Neuronal stem cell (in vitro differentiated cells): ENCODE measurements around the gene OTOR.

ENCODE experiments used
- DNase-seq: peaks from one replicate; pipeline ENCODE4 v3.0.0-alpha.2; 2013; ENCODE audit warnings: low spot score
- H2AFZ ChIP-seq: one replicate; pipeline ENCODE4 v1.6.1; 2013; ENCODE audit warnings: mild to moderate bottlenecking, low read length, inconsistent platforms
- H2AK5ac ChIP-seq: 2 replicates; pipeline ENCODE4 v1.6.1; 2013; ENCODE audit warnings: low read depth, mild to moderate bottlenecking, inconsistent platforms, low read length, moderate library complexity, mixed read lengths
- H2BK120ac ChIP-seq: 2 replicates; pipeline ENCODE4 v1.6.1; 2013; ENCODE audit warnings: low read depth, mild to moderate bottlenecking, inconsistent platforms, low read length, moderate library complexity, mixed read lengths
- H2BK12ac ChIP-seq: one replicate; pipeline ENCODE4 v1.6.1; 2013; ENCODE audit warnings: low read length, inconsistent platforms
- H2BK15ac ChIP-seq: 2 replicates; pipeline ENCODE4 v1.6.1; 2013; ENCODE audit warnings: mild to moderate bottlenecking, low read length, inconsistent platforms, mixed read lengths
- H2BK5ac ChIP-seq: one replicate; pipeline ENCODE4 v1.6.1; 2013; ENCODE audit warnings: inconsistent platforms, mild to moderate bottlenecking, low read length, moderate library complexity
- H3K14ac ChIP-seq: one replicate; pipeline ENCODE4 v1.6.1; 2013; ENCODE audit warnings: low read length, inconsistent platforms
- H3K18ac ChIP-seq: 2 replicates; pipeline ENCODE4 v1.6.1; 2013; ENCODE audit warnings: low read length, inconsistent platforms
- H3K23ac ChIP-seq: 2 replicates; pipeline ENCODE4 v1.6.1; 2013; ENCODE audit warnings: low read depth, mild to moderate bottlenecking, mixed read lengths, low read length, inconsistent platforms; ENCODE audit not compliant: poor library complexity
- H3K27ac ChIP-seq: replicated peaks from 3 replicates; pipeline ENCODE4 v1.5.1; 2013; ENCODE audit warnings: low read length, inconsistent platforms
- H3K27me3 ChIP-seq, 3 experiments: 2 replicates each; pipeline ENCODE4 v1.6.1; 2013; ENCODE audit warnings: low read length in 3 of 3, mild to moderate bottlenecking in 2 of 3, inconsistent platforms in 1 of 3, low read depth in 1 of 3, mixed read lengths in 1 of 3, moderate library complexity in 1 of 3; ENCODE audit not compliant: control insufficient read depth in 3 of 3, insufficient read depth in 3 of 3
- H3K36me3 ChIP-seq, 2 donors: replicated peaks in 1 of 2; 2 replicates each; pipeline ENCODE4 v1.6.1; 2013; ENCODE audit warnings: low read length in 2 of 2; ENCODE audit not compliant: control insufficient read depth in 2 of 2, insufficient read depth in 2 of 2
- H3K4ac ChIP-seq: 2 replicates; pipeline ENCODE4 v1.6.1; 2013; ENCODE audit warnings: inconsistent platforms, mild to moderate bottlenecking, low read length, moderate library complexity
- H3K4me1 ChIP-seq, 2 donors: 1 replicate in 1 of 2; 2 replicates in 1 of 2; pipeline ENCODE4 v1.6.1; 2013; ENCODE audit warnings: low read length in 2 of 2, low read depth in 1 of 2; ENCODE audit not compliant: control insufficient read depth in 2 of 2, insufficient read depth in 1 of 2
- H3K4me2 ChIP-seq: one replicate; pipeline ENCODE4 v1.6.1; 2013; ENCODE audit warnings: mild to moderate bottlenecking, low read length, inconsistent platforms; ENCODE audit not compliant: insufficient read depth, poor library complexity, severe bottlenecking
- H3K4me3 ChIP-seq, 2 donors: 2 replicates each; pipeline ENCODE4 v1.5.1; 2013; ENCODE audit warnings: low read length in 2 of 2, mild to moderate bottlenecking in 2 of 2, inconsistent platforms in 1 of 2, moderate library complexity in 1 of 2
- H3K79me1 ChIP-seq: one replicate; pipeline ENCODE4 v1.6.1; 2013; ENCODE audit warnings: low read depth, mild to moderate bottlenecking, inconsistent platforms, low read length, moderate library complexity
- H3K9ac ChIP-seq: one replicate; pipeline ENCODE4 v1.6.1; 2013; ENCODE audit warnings: mild to moderate bottlenecking, low read depth, low read length, inconsistent platforms; ENCODE audit not compliant: poor library complexity
- H3K9me3 ChIP-seq, 2 donors: replicated peaks in 1 of 2; 2 replicates each; pipeline versions ENCODE3 to v1.6.1; 2013; ENCODE audit warnings: low read length in 2 of 2, mild to moderate bottlenecking in 2 of 2, inconsistent platforms in 1 of 2, low read depth in 1 of 2, mixed read lengths in 1 of 2, moderate library complexity in 1 of 2; ENCODE audit not compliant: control insufficient read depth in 2 of 2, insufficient read depth in 1 of 2
- H4K8ac ChIP-seq: one replicate; pipeline ENCODE4 v1.6.1; 2013; ENCODE audit warnings: low read depth, mild to moderate bottlenecking, inconsistent platforms, low read length, moderate library complexity
- H4K91ac ChIP-seq: one replicate; pipeline ENCODE4 v1.6.1; 2013; ENCODE audit warnings: low read length, low read depth, mild to moderate bottlenecking, inconsistent platforms; ENCODE audit not compliant: poor library complexity
- WGBS, 2 donors: extraction: QIAGEN DNeasy Blood & Tissue Kit; methylation state at CpG; one replicate each; pipeline ENCODE4 v1.1.7; 2013; ENCODE audit warnings: missing lambda C conversion rate in 2 of 2, mixed read lengths in 1 of 2; ENCODE audit not compliant: insufficient read length in 2 of 2, insufficient replicate concordance in 1 of 2; ENCODE audit errors: extremely low coverage in 2 of 2; 5-methylcytosine and 5-hydroxymethylcytosine counted together

OTOR gene

GRCh38 chr20:16711661-16712258, 36.4 kb upstream of the OTOR start:
- no peak for DNase-seq
- no peak overlapping the region for H3K18ac ChIP-seq

GRCh38 chr20:16712511-16712947, 35.6 kb upstream of the OTOR start:
- Histone ChIP-seq H3K4me2 (no peak overlapping the region), H2AFZ (peak overlapping the region; percentile 83), H2BK12ac (no peak overlapping the region), H4K8ac (no peak overlapping the region), H3K9me3 (no peaks in the 10 kb centered on the region), H3K23ac (no peak overlapping the region), H3K18ac (no peak overlapping the region), H2BK15ac (no peak overlapping the region), H3K79me1 (no peaks in the 10 kb centered on the region), H3K4me1 (peaks cover 5 to 7% of the 10 kb centered on the region in 2 donors), H2BK120ac (no peak overlapping the region), H4K91ac (no peak overlapping the region), H3K27ac (no peak overlapping the region), H3K27me3 (no peaks in the 10 kb centered on the region), H3K14ac (no peak overlapping the region), H3K4me3 (no peak overlapping the region), H2BK5ac (no peak overlapping the region), H3K4ac (no peak overlapping the region), H3K36me3 (no peaks in the 10 kb centered on the region), H2AK5ac (no peak overlapping the region), H3K9ac (no peak overlapping the region)
- no CpG with 5 or more reads among the region's 6 CpGs for WGBS, 2 donors
- DNase-seq, result no peak

More at GRCh38 chr20:16711661-16712258, 36.4 kb upstream of the OTOR start:
- H3K27ac ChIP-seq, result no peak overlapping the region
- H3K23ac ChIP-seq, result no peak overlapping the region
- H2BK5ac ChIP-seq, result no peak overlapping the region
- H3K4me3 ChIP-seq, result no peak overlapping the region
- no peaks in the 10 kb centered on the region for H3K36me3 ChIP-seq
- H4K8ac ChIP-seq, result no peak overlapping the region
- H2AK5ac ChIP-seq, result no peak overlapping the region
- H2BK15ac ChIP-seq, result no peak overlapping the region
- no peak overlapping the region for H3K14ac ChIP-seq
- no peaks in the 10 kb centered on the region for H3K9me3 ChIP-seq
- H3K4me1 ChIP-seq, result peaks cover 5 to 7% of the 10 kb centered on the region in 2 donors
- no peak overlapping the region for H4K91ac ChIP-seq
- WGBS, 2 donors, result no CpG with 5 or more reads among the region's 4 CpGs
- H2BK12ac ChIP-seq, result no peak overlapping the region
- H2AFZ ChIP-seq, result peak overlapping the region; percentile 83
- H2BK120ac ChIP-seq, result no peak overlapping the region
- H3K4me2 ChIP-seq, result no peak overlapping the region
- H3K27me3 ChIP-seq, result no peaks in the 10 kb centered on the region
- H3K9ac ChIP-seq, result no peak overlapping the region
- no peak overlapping the region for H3K4ac ChIP-seq
- no peaks in the 10 kb centered on the region for H3K79me1 ChIP-seq

DNA sequence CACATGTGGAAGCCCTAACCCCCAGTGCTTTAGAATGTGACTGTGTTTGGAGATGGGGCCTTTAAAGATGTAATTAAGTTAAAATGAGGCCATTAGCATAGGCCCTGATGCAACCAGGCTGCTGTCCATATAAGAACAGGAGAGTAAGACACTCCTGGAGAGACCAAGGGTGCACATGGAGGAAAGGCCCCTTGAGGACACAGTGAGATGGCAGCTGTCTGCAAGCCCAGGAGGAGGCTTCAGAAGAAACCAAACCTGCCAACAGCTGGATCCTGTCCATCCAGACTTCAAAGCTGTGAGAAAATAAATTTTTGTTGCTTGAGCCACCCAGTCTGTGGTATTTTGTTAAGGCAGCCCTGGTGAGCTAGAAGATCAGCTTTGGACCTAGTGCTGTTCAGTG, 35.1 kb upstream of the OTOR start:
- H3K27ac ChIP-seq, result no peak overlapping the region
- no peaks in the 10 kb centered on the region for H3K27me3 ChIP-seq

GRCh38 chr20:16714242-16714641, 33.9 kb upstream of the OTOR start:
- Histone ChIP-seq H2BK15ac (no peak overlapping the region), H3K36me3 (no peaks in the 10 kb centered on the region), H3K27ac (no peak overlapping the region), H4K91ac (no peak overlapping the region), H3K14ac (no peak overlapping the region), H3K79me1 (no peaks in the 10 kb centered on the region), H3K4me3 (no peak overlapping the region), H2AK5ac (no peak overlapping the region), H2BK5ac (no peak overlapping the region), H3K4me1 (peaks cover 5 to 7% of the 10 kb centered on the region in 2 donors), H4K8ac (no peak overlapping the region), H3K9ac (no peak overlapping the region), H3K27me3 (no peaks in the 10 kb centered on the region), H3K9me3 (no peaks in the 10 kb centered on the region), H2AFZ (peak overlapping the region; percentile 82), H2BK12ac (no peak overlapping the region), H3K18ac (no peak overlapping the region), H3K4me2 (no peak overlapping the region), H3K23ac (no peak overlapping the region), H2BK120ac (no peak overlapping the region), H3K4ac (no peak overlapping the region)
- no peak for DNase-seq
- WGBS, 2 donors, result no CpG with 5 or more reads among the region's 5 CpGs

More for the DNA sequence above, 35.1 kb upstream of the OTOR start:
- Histone ChIP-seq H2AK5ac (no peak overlapping the region), H3K18ac (no peak overlapping the region), H3K14ac (no peak overlapping the region), H4K8ac (no peak overlapping the region), H3K9me3 (no peaks in the 10 kb centered on the region), H3K4me1 (peaks cover 5 to 7% of the 10 kb centered on the region in 2 donors), H3K36me3 (no peaks in the 10 kb centered on the region), H2AFZ (peak overlapping the region; percentile 83), H2BK15ac (no peak overlapping the region), H2BK120ac (no peak overlapping the region), H3K4ac (no peak overlapping the region), H3K79me1 (no peaks in the 10 kb centered on the region), H2BK5ac (no peak overlapping the region), H3K4me2 (no peak overlapping the region), H3K9ac (no peak overlapping the region), H3K23ac (no peak overlapping the region), H2BK12ac (no peak overlapping the region), H4K91ac (no peak overlapping the region), H3K4me3 (no peak overlapping the region)
- no peak for DNase-seq
